ENCODE measurements around the gene ITPA.
"Not testable (repeated sequence)": the region's sequence is repeated elsewhere in the genome, so short reads cannot be mapped to it uniquely, and the experiment has no call there.

ITPA gene

GRCh38 chr20:3202965-3203314 is 6.4 kb upstream of the ITPA start:
- no peak for DNase-seq (ENCODE audit: low spot score)

DNA sequence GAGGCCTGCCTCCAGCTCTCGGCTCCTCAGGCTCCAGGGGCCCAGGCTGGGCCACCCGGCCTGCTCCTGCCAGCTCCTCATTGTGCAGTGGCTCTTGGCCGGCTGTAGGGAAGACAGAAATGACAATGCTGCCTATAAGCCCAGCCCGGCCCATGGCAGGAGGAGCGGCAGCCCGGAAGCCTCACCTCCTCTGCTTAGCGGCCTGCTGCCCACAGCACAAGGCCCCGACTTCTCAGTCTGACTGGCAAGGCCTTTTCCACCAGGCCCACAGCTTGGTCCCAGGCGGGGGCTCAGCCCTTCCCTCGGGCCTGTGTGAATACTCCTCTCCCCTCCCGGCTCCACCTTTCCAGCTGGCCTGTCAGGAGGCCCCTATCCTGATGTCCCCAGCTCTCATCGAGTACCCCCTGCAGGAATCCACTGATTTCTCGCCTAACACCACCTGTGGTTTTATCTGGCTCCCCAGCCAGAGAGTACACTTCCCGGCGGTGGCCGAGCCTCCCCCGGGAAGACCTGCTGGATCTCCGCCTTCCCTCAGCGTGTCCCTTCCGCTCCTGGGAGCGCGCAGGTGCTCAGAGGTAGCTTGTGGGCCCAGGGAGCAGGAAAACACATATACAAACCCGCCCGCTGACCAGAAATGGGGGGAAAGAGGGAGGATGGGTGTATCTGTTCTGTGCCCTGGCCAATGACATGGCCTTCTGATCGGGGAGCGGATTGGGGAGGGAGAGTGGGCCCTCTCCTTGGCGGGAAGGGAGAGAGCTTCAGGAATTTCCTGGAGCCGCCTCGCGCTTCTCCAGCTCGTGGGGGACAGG is 5.8 kb upstream of the ITPA start:
- no peak for DNase-seq (ENCODE audit: low spot score)

DNA sequence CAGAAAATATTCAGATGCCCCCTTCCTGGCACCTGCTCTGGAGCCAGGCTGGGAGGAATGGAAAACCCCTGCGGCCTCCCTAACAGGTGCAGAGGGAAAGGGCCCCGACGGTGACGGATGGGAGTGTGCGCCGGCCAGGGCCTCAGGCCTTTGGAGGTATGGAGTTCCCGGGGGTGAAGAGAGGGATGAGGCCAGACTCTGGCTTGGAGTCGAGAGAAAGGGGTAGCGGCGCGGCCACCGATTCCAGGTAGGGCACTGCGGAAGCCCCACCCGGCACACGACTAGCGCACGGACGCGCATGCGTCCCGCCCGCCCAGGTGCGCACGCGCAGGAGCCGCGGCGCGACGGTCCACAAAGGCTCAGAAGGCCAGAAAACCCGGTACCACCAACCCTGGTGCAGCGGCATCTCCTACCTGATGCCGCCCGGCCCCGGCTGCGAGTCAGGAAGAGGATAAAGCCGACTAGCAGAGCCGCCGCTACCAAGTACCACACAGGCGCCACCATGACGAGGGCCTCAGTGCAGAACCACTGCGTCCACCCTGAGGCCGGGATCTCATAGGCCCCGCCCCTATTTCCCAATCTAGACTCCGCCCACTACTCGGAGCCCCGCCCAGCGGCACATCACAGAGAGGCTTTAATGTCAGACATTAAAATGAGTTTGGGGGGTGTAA is 5.0 kb upstream of the ITPA start, which contains the start of gene DDRGK1:
DDRGK1 (minus strand) TSS at position 559 of the 671 bp plus-strand sequence; CDS start at position 504, 55 bp downstream.
- peak; percentile 86 for DNase-seq (ENCODE audit: low spot score)

- DNase-seq (ENCODE audit: low spot score), result no peak
These were observed 477 bp upstream of the ITPA start for GRCh38 chr20:3208786-3209256.

GRCh38 chr20:3209946-3210317 is 634 bp downstream of the ITPA start:
- DNase-seq (ENCODE audit: low spot score), result no peak

DNA sequence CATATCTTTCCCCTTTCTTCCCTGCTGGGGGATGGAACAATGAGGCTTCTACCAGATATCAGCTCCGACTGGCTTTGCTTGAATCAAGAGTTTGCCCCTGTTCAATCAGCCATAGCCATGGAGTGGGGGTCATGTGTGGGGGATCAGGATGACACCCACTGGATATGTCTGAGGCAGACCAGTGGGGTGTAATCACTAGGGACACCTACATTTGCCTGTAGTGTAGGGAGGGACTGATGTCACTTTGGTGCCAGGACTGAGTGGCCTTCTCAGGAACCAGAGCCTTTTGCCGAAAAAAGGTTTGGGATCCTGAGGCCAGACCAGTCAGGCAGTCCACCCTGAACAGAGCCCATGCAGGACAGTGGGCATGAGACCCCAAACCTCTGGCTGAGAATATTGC is 1.0 kb downstream of the ITPA start:
- no peak for DNase-seq (ENCODE audit: low spot score)

GRCh38 chr20:3213226-3213625 is 3.9 kb downstream of the ITPA start:
- DNase-seq (ENCODE audit: low spot score), result no peak

GRCh38 chr20:3215359-3215917 is 6.1 kb downstream of the ITPA start:
- DNase-seq (ENCODE audit: low spot score), result not testable (repeated sequence)

GRCh38 chr20:3218307-3218988 is 9.2 kb downstream of the ITPA start:
- DNase-seq (ENCODE audit: low spot score), result peak; percentile 59

- DNase-seq (ENCODE audit: low spot score), result no peak
These were observed 12.3 kb downstream of the ITPA start for GRCh38 chr20:3221398-3222226.

- DNase-seq (ENCODE audit: low spot score), result peak; percentile 36
These were observed 13.6 kb downstream of the ITPA start for GRCh38 chr20:3222635-3223600.

- no peak for DNase-seq (ENCODE audit: low spot score)
These were observed 14.3 kb downstream of the ITPA start for GRCh38 chr20:3223651-3223993.

- no peak for DNase-seq (ENCODE audit: low spot score)
These were observed 14.8 kb downstream of the ITPA start for GRCh38 chr20:3223994-3224680.

DNA sequence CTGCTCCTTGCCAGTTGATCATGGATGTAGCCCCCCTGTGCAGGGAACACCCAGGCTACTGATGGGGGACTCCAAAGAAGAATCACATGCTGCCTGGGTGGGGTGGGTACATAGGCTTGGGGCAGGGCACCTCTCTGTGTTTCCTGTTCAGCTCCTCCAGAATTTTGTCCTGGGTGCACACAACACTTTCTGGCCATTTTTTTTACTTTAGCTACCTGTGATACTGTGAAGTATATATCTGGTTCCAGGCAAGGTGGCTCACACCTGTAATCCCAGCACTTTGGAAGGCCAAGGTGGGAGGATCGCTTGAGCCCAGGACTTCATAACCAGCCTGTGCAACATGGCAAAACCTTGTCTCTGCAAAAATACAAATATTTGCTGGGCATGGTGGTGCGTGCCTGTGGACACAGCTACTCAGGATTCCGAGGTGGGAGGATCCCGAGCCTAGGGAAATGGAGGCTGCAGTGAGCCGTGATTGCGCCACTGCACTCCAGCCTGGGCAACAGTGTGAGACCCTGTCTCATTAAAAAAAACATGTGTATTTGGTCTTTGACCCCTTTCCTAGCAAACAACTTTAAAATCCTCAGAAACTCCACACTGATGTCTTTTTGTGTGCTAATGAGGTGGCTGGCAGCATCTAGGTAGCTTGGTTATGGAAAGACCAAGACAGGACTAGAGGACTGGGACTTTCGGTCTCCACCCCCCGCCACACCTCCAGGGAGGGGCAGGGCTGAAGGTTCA is 15.6 kb downstream of the ITPA start:
- DNase-seq (ENCODE audit: low spot score), result no peak

DNA sequence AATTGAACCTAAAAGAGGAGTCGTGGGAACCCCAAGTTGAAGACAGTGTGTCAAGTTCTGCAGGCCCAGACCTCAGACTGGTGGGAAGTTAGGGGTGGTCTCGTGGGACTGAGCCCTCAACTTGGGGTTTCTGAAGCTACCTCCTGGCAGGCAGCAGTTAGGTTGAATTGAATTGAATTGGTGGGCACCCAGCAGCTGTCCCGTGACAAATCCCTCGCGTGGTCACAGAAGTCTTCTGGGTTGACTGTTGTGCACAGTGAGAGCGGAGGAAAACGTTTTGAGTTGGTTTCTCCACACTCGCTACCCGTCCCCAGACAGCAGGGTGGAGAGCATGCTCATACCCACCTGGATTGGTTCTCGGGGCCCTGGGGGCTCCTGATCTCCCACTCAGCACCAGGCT is 16.8 kb downstream of the ITPA start:
- no peak for DNase-seq (ENCODE audit: low spot score)

DNA sequence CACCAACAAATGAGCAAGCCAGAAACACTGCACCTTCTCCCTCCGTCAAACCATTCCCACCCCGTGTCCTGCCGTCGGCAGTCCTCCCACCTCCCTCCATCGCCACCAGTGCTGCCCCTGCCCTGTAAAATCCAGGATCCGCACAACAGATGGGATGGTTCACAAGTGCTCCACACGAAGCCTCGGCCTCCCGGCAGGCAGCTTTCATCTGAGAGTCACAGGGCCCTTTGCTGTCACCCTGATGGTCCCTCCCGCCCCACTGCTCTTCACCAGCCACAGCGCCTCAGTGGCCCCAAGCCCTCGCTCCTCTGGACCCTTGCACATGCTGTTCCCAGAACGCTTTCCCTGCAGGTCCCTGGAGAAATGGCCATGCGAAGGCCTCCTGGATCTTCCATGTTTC is 17.6 kb downstream of the ITPA start:
- DNase-seq (ENCODE audit: low spot score), result no peak

- no peak for DNase-seq (ENCODE audit: low spot score)
These were observed 18.2 kb downstream of the ITPA start for GRCh38 chr20:3227506-3227905.

DNA sequence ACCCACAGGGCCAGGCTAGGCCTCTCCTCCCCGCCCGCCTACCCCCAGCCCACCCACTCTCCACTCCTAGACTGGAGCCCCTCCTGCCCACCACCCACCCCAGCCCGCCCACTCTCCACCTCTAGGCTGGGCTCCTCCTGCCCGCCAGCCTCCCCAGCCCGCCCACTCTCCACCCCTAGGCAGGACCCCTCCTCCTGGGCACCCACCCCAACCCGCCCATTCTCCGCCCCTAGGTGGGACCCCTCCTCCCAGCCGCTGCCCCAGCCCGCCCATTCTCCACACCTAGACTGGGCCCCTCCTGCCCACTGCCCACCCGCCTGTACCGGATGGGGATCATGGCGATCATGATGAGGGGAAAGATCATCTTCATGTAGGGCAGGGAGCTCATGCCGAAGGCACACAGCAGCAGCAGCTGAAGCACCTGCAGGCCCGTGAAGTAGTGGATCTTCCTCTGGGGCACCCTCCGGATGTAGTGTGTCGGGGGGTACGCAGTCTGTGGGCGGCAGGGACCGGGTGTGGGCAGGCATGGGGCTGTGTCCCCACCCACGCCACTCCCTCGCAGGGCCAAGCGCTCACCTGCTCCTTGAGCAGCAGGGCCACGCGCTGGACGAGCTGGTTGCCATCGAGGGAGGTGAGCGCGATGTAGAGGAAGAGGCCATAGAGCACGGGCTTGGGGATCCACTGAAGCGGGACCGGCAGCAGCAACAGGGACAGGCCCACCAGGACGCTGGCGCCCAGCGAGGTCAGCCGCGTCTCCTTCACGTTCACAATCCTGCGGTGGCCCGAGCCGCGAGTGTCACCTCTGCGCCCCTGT is 18.8 kb downstream of the ITPA start:
- DNase-seq (ENCODE audit: low spot score), result no peak

GRCh38 chr20:3228750-3229032 is 19.4 kb downstream of the ITPA start:
- no peak for DNase-seq (ENCODE audit: low spot score)

Data from CD4-positive, alpha-beta T cell treated with Interleukin-6 at 100 ng/mL for 8 hours (primary cell).